PC-9 (cell line): ENCODE results near the gene PHF21A. TPM values are rescaled to one million over a fixed set of nuclear protein-coding genes. Genes with fewer than 3 reads are reported as not detected.

ENCODE experiments used
- BruUV-seq: library from RNA; stranded (reverse); fragments of 400-500 nt; replicated peaks from 2 replicates; lab custom pipeline; 2021; lab: Mats Ljungman, UMichigan
- CTCF ChIA-PET: fragments of 300-600 bp; sonication (Branson Sonifier 250); formaldehyde crosslinking; loops from one replicate; lab custom pipeline; 2022; ENCODE audit warnings: antibody characterized with exemption; lab: Charles Lee
- POLR2A ChIA-PET: fragments of 300-600 bp; sonication (Branson Sonifier 250); formaldehyde crosslinking; loops from one replicate; lab custom pipeline; 2022; ENCODE audit warnings: antibody characterized with exemption; ENCODE audit not compliant: unreplicated experiment; lab: Charles Lee
- DNase-seq, 2 experiments: peaks; one replicate each; pipeline versions ENCODE4 v3.0.0 to v3.0.0-alpha.2; 2015 to 2022; ENCODE audit warnings: mixed read lengths in 1 of 2
- H2AFZ ChIP-seq: fragments of 200-600 bp; sonication (generic); 2 replicates; pipeline ENCODE4 v1.8.1; 2017; ENCODE audit warnings: antibody characterized with exemption
- H3F3A ChIP-seq: fragments of 200-600 bp; sonication (generic); 2 replicates; pipeline ENCODE4 v1.8.1; 2017; ENCODE audit warnings: antibody characterized with exemption, mild to moderate bottlenecking, low read depth; ENCODE audit not compliant: insufficient read depth
- H3K27ac ChIP-seq: fragments of 200-600 bp; sonication (generic); 2 replicates; pipeline ENCODE4 v1.6.1; 2016; ENCODE audit warnings: mixed run types
- H3K27me3 ChIP-seq: fragments of 200-600 bp; sonication (generic); 2 replicates; pipeline ENCODE4 v1.6.1; 2016; ENCODE audit warnings: low read depth, mixed run types; ENCODE audit not compliant: insufficient read depth
- H3K36me3 ChIP-seq: fragments of 200-600 bp; sonication (generic); 2 replicates; pipeline ENCODE4 v1.6.1; 2016; ENCODE audit warnings: low read depth, mixed run types
- H3K4me1 ChIP-seq: fragments of 200-600 bp; sonication (generic); replicated peaks from 2 replicates; pipeline ENCODE4 v1.6.1; 2016; ENCODE audit warnings: mixed run types; ENCODE audit not compliant: insufficient read depth
- H3K4me2 ChIP-seq: fragments of 200-600 bp; sonication (generic); 2 replicates; pipeline ENCODE4 v1.6.1; 2017; ENCODE audit warnings: mixed run types
- H3K4me3 ChIP-seq: fragments of 200-600 bp; sonication (generic); 2 replicates; pipeline ENCODE4 v1.6.1; 2016; ENCODE audit warnings: mixed run types
- H3K79me2 ChIP-seq: fragments of 200-600 bp; sonication (generic); 2 replicates; pipeline ENCODE4 v1.6.1; 2017; ENCODE audit warnings: low read depth, mixed run types
- H3K9me2 ChIP-seq: fragments of 200-600 bp; sonication (generic); 2 replicates; pipeline ENCODE4 v1.8.1; 2017; ENCODE audit warnings: mild to moderate bottlenecking; ENCODE audit not compliant: insufficient read depth
- H3K9me3 ChIP-seq: fragments of 200-600 bp; sonication (generic); 2 replicates; pipeline ENCODE4 v1.8.1; 2016; ENCODE audit warnings: low read depth; ENCODE audit not compliant: insufficient read depth
- H4K20me1 ChIP-seq: fragments of 200-600 bp; sonication (generic); 2 replicates; pipeline ENCODE4 v1.8.1; 2017; ENCODE audit not compliant: insufficient read depth
- EZH2 ChIP-seq: fragments of 200-600 bp; sonication (generic); IDR thresholded peaks from 2 replicates; pipeline ENCODE4 v1.8.0; 2017; ENCODE audit warnings: antibody characterized with exemption, low read depth
- intact Hi-C: fragments of 100-400 bp; cut with micrococcal nuclease; formaldehyde crosslinking; loops from one replicate; pipeline ENCODE4 v1.10.0; 2022; ENCODE audit not compliant: unreplicated experiment
- total RNA-seq: library from RNA; stranded (reverse); gene quantifications from 2 replicates; pipeline ENCODE4 v1.2.3, GENCODE V29; 2021
- TF ChIP-seq, protein P1 (sequence below): fragments of 200-600 bp; sonication (generic); conservative IDR thresholded peaks from 2 replicates; pipeline ENCODE4 v1.6.1; 2017; ENCODE audit warnings: mixed run types, antibody characterized with exemption, mild to moderate bottlenecking, moderate library complexity

The PHF21A gene
- total RNA-seq, 1 experiment from 2014 or later = 54.3 TPM

DNA sequence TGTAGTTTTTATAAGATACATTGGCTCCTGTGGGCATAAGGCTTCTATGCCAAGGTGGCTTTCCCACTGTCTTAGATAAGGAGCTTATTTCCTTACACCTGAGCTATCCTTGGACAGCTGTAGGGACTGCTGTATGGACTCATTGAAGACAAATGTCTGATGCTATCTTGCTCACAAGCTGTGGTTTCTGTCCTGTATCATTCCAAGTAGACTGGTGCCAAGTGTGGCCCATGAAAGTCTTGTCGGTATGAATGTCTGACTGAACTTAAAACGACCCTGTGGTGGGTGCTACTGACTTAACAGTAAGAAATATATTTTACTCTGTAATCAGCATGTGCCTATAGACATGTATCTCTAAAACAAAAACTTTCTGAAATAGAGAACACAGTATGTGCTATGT is 153.7 kb downstream of the PHF21A start:
- peaks cover 7% of the 10 kb centered on the region; the same call in 1 of the 2 replicates for H3F3A ChIP-seq
- H3K27me3 ChIP-seq = no peaks in the 10 kb centered on the region
- H2AFZ ChIP-seq = no peak overlapping the region
- POLR2A ChIA-PET = interaction anchor here (0.6 kb wide), 1 partner anchor 10 kb away, joined by 4 read pairs; no protein-coding TSS in a partner anchor
- H3K9me2 ChIP-seq = no peaks in the 10 kb centered on the region
- no peak overlapping the region for H3K4me3 ChIP-seq
- TF ChIP-seq, protein P1, sequence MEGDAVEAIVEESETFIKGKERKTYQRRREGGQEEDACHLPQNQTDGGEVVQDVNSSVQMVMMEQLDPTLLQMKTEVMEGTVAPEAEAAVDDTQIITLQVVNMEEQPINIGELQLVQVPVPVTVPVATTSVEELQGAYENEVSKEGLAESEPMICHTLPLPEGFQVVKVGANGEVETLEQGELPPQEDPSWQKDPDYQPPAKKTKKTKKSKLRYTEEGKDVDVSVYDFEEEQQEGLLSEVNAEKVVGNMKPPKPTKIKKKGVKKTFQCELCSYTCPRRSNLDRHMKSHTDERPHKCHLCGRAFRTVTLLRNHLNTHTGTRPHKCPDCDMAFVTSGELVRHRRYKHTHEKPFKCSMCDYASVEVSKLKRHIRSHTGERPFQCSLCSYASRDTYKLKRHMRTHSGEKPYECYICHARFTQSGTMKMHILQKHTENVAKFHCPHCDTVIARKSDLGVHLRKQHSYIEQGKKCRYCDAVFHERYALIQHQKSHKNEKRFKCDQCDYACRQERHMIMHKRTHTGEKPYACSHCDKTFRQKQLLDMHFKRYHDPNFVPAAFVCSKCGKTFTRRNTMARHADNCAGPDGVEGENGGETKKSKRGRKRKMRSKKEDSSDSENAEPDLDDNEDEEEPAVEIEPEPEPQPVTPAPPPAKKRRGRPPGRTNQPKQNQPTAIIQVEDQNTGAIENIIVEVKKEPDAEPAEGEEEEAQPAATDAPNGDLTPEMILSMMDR = no peak
- TF ChIP-seq EZH2 = no peak
- H3K79me2 ChIP-seq = no peaks in the 10 kb centered on the region
- CTCF ChIA-PET = interaction anchor here (0.7 kb wide), 2 partner anchors 107 to 438 kb away, joined by 5 to 6 read pairs; no protein-coding TSS in a partner anchor
- BruUV-seq = no TSS peak
- no peak overlapping the region for H3K27ac ChIP-seq
- H3K4me1 ChIP-seq = no peaks in the 10 kb centered on the region
- no peak overlapping the region for H3K4me2 ChIP-seq
- no peaks in the 10 kb centered on the region for H3K9me3 ChIP-seq
- H3K36me3 ChIP-seq = peaks cover 11% of the 10 kb centered on the region; the same call in 1 of the 2 replicates
- no peaks in the 10 kb centered on the region for H4K20me1 ChIP-seq
- no peak for DNase-seq
- intact Hi-C loops = no loop called here

DNA sequence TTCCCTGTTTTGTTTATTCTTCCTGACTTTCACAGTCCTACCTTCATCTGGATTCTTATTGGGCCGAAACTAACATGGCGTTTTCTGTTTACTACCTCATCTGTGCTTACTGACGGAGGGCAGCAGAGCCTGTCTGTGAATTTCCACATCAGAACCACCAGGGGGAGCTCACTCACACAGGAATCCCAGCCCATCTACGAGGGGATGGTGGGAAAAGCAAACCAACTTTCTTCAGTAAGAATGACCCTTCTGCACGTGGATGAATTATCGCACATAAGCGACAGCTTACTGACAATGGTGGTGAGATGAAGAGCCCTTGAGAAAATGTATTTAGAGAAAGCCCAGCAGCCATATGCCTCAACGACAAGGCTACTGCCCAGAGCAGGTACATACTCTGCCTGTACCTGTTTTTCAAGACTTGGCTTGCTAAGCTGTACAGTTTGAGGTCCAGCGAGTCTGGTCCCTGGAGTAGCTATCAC is 156.3 kb downstream of the PHF21A start:
- no TSS peak for BruUV-seq
- Histone ChIP-seq H3K9me3 (no peaks in the 10 kb centered on the region), H3K79me2 (no peaks in the 10 kb centered on the region), H3K4me2 (peak overlapping the region; percentile 27; the same call in 1 of the 2 replicates), H3K27me3 (no peaks in the 10 kb centered on the region), H3F3A (peaks cover 7% of the 10 kb centered on the region; the same call in 1 of the 2 replicates), H3K36me3 (0 out of 2 replicates have a peak, but pooled peaks cover 5% of the 10 kb centered on the region), H3K27ac (no peak overlapping the region), H3K4me3 (no peak overlapping the region), H4K20me1 (no peaks in the 10 kb centered on the region), H3K4me1 (no peaks in the 10 kb centered on the region), H3K9me2 (no peaks in the 10 kb centered on the region), H2AFZ (no peak overlapping the region)
- intact Hi-C loops = loop anchor here (1.0 to 2.0 kb wide), 4 partner anchors 42 to 402 kb away; no protein-coding TSS in a partner anchor
- CTCF ChIA-PET = interaction anchor here (0.9 to 2.4 kb wide), 4 partner anchors 42 to 351 kb away, joined by 3 to 16 read pairs (median 4); no protein-coding TSS in a partner anchor
- TF ChIP-seq, protein P1 = peak; percentile 96
- no peak for TF ChIP-seq EZH2
- DNase-seq = peak; percentile 54 to 62
- POLR2A ChIA-PET = interaction anchor here (0.6 to 0.7 kb wide), 2 partner anchors 23 to 36 kb away, joined by 3 read pairs; no protein-coding TSS in a partner anchor

DNA sequence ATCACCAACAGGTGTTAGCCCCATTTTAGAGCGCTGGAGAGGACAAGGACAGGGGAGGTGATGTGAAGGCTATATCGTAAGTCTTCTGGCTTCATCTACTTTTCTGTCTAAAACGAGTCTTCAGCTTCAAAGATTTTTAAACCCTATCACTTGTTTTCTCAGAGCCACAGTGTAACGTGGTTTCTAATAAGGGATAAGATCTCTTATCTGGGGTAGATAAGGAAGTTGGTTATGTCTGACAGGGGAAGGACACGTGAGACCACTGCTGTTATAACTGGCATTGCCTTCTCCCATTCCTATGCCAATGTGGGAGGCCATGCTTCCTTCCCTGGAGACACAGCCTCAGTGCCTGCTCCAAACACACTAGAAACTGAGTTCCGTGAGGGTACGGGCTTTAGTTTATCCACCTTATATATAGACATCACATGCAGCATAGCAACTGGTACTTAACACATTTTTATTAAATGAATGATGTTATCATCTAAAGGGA is 159.5 kb downstream of the PHF21A start:
- Histone ChIP-seq H3K36me3 (0 out of 2 replicates have a peak, but pooled peaks cover 3% of the 10 kb centered on the region), H3K27ac (no peak overlapping the region), H3K4me2 (no peak overlapping the region), H3K79me2 (no peaks in the 10 kb centered on the region), H3F3A (peaks cover 12% of the 10 kb centered on the region; the same call in 1 of the 2 replicates), H3K4me1 (no peaks in the 10 kb centered on the region), H3K9me3 (no peaks in the 10 kb centered on the region), H3K9me2 (no peaks in the 10 kb centered on the region), H2AFZ (no peak overlapping the region), H4K20me1 (0 out of 2 replicates have a peak, but pooled peaks cover 3% of the 10 kb centered on the region), H3K4me3 (no peak overlapping the region), H3K27me3 (no peaks in the 10 kb centered on the region)
- ChIA-PET POLR2A (no interaction called here), CTCF (no interaction called here)
- intact Hi-C loops = no loop called here
- BruUV-seq = no TSS peak
- TF ChIP-seq EZH2 = no peak
- TF ChIP-seq, protein P1 = no peak
- no peak for DNase-seq
